Duodenal mucosa (tissue), 2 donors: Measurements from ENCODE around the gene EIF4EBP2.
A peak's percentile ranks its signal among the peaks of the same experiment; 100 is the strongest.

Experiments
- H3K27ac ChIP-seq: one replicate; pipeline ENCODE4 v1.7.0; 2013; ENCODE audit warnings: low read depth, low read length
- H3K27me3 ChIP-seq, 2 donors: one replicate each; pipeline ENCODE4 v1.7.0; 2013; ENCODE audit warnings: low read length in 2 of 2, control low read depth in 1 of 2; ENCODE audit not compliant: insufficient read depth in 2 of 2, control insufficient read depth in 1 of 2
- H3K36me3 ChIP-seq, 2 donors: one replicate each; pipeline ENCODE4 v1.7.0; 2013; ENCODE audit warnings: low read length in 2 of 2, control low read depth in 1 of 2; ENCODE audit not compliant: insufficient read depth in 2 of 2, control insufficient read depth in 1 of 2
- H3K4me1 ChIP-seq, 2 donors: one replicate each; pipeline ENCODE4 v1.7.0; 2013; ENCODE audit warnings: low read length in 2 of 2, control low read depth in 1 of 2; ENCODE audit not compliant: insufficient read depth in 2 of 2, control insufficient read depth in 1 of 2
- H3K4me3 ChIP-seq, 2 donors: one replicate each; pipeline ENCODE4 v1.7.0; 2013; ENCODE audit warnings: low read length in 2 of 2, low read depth in 1 of 2
- H3K9ac ChIP-seq, 2 donors: one replicate each; pipeline ENCODE4 v1.7.0; 2013; ENCODE audit warnings: low read length in 2 of 2, low read depth in 1 of 2
- H3K9me3 ChIP-seq, 2 donors: one replicate each; pipeline ENCODE4 v1.7.0; 2013; ENCODE audit warnings: low read length in 2 of 2, control low read depth in 1 of 2; ENCODE audit not compliant: control insufficient read depth in 1 of 2

Gene EIF4EBP2

DNA sequence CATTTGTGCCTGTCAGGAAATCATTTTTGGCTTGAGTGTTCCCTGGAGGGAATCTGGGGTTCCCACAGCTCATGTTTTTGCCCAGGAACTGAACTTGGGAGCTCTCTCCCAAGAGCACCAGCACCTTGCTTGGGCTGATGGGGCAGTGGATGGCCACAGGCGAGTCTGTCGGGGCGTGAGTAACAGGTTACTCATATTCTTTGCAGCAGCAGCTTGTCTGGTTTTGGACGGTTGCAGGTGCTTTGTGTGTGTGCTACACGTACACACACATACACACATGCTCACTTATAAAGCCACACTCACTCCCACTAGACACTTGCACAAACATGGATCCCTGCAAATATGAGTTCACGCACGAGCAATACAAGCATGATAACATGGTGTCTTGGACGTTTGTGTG is 71.7 kb downstream of the EIF4EBP2 start:
- no peaks in the 10 kb centered on the region for H3K36me3 ChIP-seq
- H3K9me3 ChIP-seq: no peaks in the 10 kb centered on the region
- no peak overlapping the region for H3K4me3 ChIP-seq
- no peak overlapping the region for H3K9ac ChIP-seq
- no peak overlapping the region for H3K27ac ChIP-seq
- peaks cover 15 to 23% of the 10 kb centered on the region in 2 donors for H3K4me1 ChIP-seq
- H3K27me3 ChIP-seq: peaks cover 11 to 15% of the 10 kb centered on the region in 2 donors

DNA sequence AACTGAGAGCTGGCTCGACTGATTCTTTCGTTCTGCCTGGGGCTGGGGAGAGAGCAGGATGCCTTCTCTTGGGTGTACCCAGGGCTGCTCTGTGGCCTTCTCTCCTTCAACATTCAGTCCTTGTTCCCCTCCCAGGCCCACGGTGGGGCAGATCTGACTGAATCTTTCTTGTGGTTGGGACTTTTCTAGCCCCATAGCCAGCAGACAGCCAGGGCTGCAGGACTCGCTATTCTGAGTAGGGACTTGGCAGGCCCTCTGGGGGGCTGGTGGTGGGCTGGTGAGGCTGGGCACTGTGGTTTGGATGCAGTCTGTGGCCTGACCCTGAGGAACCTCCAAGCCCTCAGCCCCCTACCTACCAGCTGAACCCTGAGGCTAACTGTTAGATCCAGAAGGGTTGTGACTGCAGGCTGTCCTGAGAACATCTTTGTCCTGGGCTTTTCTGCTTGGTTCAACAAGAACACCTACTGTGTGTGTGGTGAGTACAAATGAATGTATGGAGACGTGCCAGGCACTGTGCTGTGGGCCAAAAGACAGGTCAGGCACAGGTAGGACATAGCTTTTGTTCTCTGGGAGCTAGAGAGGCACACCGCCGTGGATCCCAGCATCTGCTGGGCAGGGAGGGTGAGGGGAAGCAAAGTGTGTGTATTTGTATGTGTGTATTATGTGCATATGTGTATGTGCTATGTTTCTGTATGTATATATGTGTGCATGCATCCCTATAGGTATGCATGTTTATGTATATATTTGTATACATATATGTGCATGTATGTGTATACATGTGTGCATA is 72.5 kb downstream of the EIF4EBP2 start:
- Histone ChIP-seq H3K4me1 (peaks cover 20 to 24% of the 10 kb centered on the region in 2 donors), H3K27me3 (peaks cover 11 to 15% of the 10 kb centered on the region in 2 donors)

GRCh38 chr10:70477661-70478162 is 73.8 kb downstream of the EIF4EBP2 start:
- no peak overlapping the region for H3K27ac ChIP-seq
- no peaks in the 10 kb centered on the region for H3K9me3 ChIP-seq
- H3K4me3 ChIP-seq: peak overlapping the region; percentile 59 to 60
- H3K36me3 ChIP-seq: no peaks in the 10 kb centered on the region
- peaks cover 11 to 15% of the 10 kb centered on the region in 2 donors for H3K27me3 ChIP-seq
- no peak overlapping the region for H3K9ac ChIP-seq
- H3K4me1 ChIP-seq: peaks cover 28 to 34% of the 10 kb centered on the region in 2 donors

More for the DNA sequence above, 72.5 kb downstream of the EIF4EBP2 start:
- Histone ChIP-seq H3K27ac (no peak overlapping the region), H3K9me3 (no peaks in the 10 kb centered on the region), H3K9ac (no peak overlapping the region), H3K4me3 (no peak overlapping the region), H3K36me3 (no peaks in the 10 kb centered on the region)
